ENCODE measurements around the gene TMEM254. TPM values are rescaled to one million over a fixed set of nuclear protein-coding genes. Genes with fewer than 3 reads are reported as not detected.
"Not testable (repeated sequence)": the region's sequence is repeated elsewhere in the genome, so short reads cannot be mapped to it uniquely, and the experiment has no call there.

TMEM254 gene
- total RNA-seq, 1 experiment from 2014 or later, result 36.9 TPM

GRCh38 chr10:80132299-80133139 is 54.1 kb downstream of the TMEM254 start, which contains the start of gene PLAC9:
Gene PLAC9, plus strand, starts transcription at chr10:80132730. Its CDS starts 33 bp downstream, at chr10:80132763.
- Histone ChIP-seq H3K9me2 (replicated peaks; ENCODE audit: insufficient read depth, low read length) (no peaks in the 10 kb centered on the region), H3K9me3 (ENCODE audit: low read length) (no peaks in the 10 kb centered on the region), H3K79me2 (ENCODE audit: low read length) (no peaks in the 10 kb centered on the region), H3K27ac (ENCODE audit: low read length) (no peak within 1 kb of the TSS), H3K4me1 (ENCODE audit: low read length) (no peaks in the 10 kb centered on the region), H3K4me2 (ENCODE audit: low read depth, low read length, poor library complexity, severe bottlenecking) (no peak within 1 kb of the TSS), H3K4me3 (ENCODE audit: low read length) (no peak within 1 kb of the TSS), H3K9ac (ENCODE audit: low read length) (no peak within 1 kb of the TSS), H3K36me3 (ENCODE audit: insufficient read depth, low read length) (no peaks in the 10 kb centered on the region), H3K27me3 (ENCODE audit: low read length) (no peaks in the 10 kb centered on the region), H4K20me1 (ENCODE audit: insufficient read depth, low read depth, low read length) (no peaks in the 10 kb centered on the region), H2AFZ (ENCODE audit: low read length) (no peak within 1 kb of the TSS)
- no peak for DNase-seq

GRCh38 chr10:80133206-80133605 is 54.7 kb downstream of the TMEM254 start:
- H3K4me3 ChIP-seq (ENCODE audit: low read length), result no peak overlapping the region
- H3K9ac ChIP-seq (ENCODE audit: low read length), result no peak overlapping the region
- no peaks in the 10 kb centered on the region for H3K79me2 ChIP-seq (ENCODE audit: low read length)
- no peaks in the 10 kb centered on the region for H3K36me3 ChIP-seq (ENCODE audit: insufficient read depth, low read length)
- H3K4me1 ChIP-seq (ENCODE audit: low read length), result no peaks in the 10 kb centered on the region
- no peaks in the 10 kb centered on the region for H3K9me2 ChIP-seq (replicated peaks; ENCODE audit: insufficient read depth, low read length)
- no peaks in the 10 kb centered on the region for H3K27me3 ChIP-seq (ENCODE audit: low read length)
- H3K9me3 ChIP-seq (ENCODE audit: low read length), result no peaks in the 10 kb centered on the region
- DNase-seq, result no peak
- no peak overlapping the region for H3K4me2 ChIP-seq (ENCODE audit: low read depth, low read length, poor library complexity, severe bottlenecking)
- no peaks in the 10 kb centered on the region for H4K20me1 ChIP-seq (ENCODE audit: insufficient read depth, low read depth, low read length)
- H2AFZ ChIP-seq (ENCODE audit: low read length), result no peak overlapping the region
- H3K27ac ChIP-seq (ENCODE audit: low read length), result no peak overlapping the region

GRCh38 chr10:80133687-80134086 is 55.2 kb downstream of the TMEM254 start:
- H4K20me1 ChIP-seq (ENCODE audit: insufficient read depth, low read depth, low read length); H3K79me2 ChIP-seq (ENCODE audit: low read length); H3K36me3 ChIP-seq (ENCODE audit: insufficient read depth, low read length); H2AFZ ChIP-seq (ENCODE audit: low read length); H3K27ac ChIP-seq (ENCODE audit: low read length); H3K4me3 ChIP-seq (ENCODE audit: low read length); H3K4me1 ChIP-seq (ENCODE audit: low read length); H3K9ac ChIP-seq (ENCODE audit: low read length); H3K9me2 ChIP-seq (replicated peaks; ENCODE audit: insufficient read depth, low read length); H3K27me3 ChIP-seq (ENCODE audit: low read length); DNase-seq; H3K9me3 ChIP-seq (ENCODE audit: low read length); H3K4me2 ChIP-seq (ENCODE audit: low read depth, low read length, poor library complexity, severe bottlenecking): not testable (repeated sequence)

- no peak for DNase-seq
- Histone ChIP-seq H3K79me2 (ENCODE audit: low read length) (no peaks in the 10 kb centered on the region), H3K9ac (ENCODE audit: low read length) (no peak overlapping the region), H3K4me2 (ENCODE audit: low read depth, low read length, poor library complexity, severe bottlenecking) (no peak overlapping the region), H3K4me3 (ENCODE audit: low read length) (no peak overlapping the region), H4K20me1 (ENCODE audit: insufficient read depth, low read depth, low read length) (no peaks in the 10 kb centered on the region), H3K36me3 (ENCODE audit: insufficient read depth, low read length) (no peaks in the 10 kb centered on the region), H3K9me3 (ENCODE audit: low read length) (no peaks in the 10 kb centered on the region), H3K4me1 (ENCODE audit: low read length) (no peaks in the 10 kb centered on the region), H2AFZ (ENCODE audit: low read length) (no peak overlapping the region), H3K9me2 (replicated peaks; ENCODE audit: insufficient read depth, low read length) (no peaks in the 10 kb centered on the region), H3K27ac (ENCODE audit: low read length) (no peak overlapping the region), H3K27me3 (ENCODE audit: low read length) (no peaks in the 10 kb centered on the region)
Measured at GRCh38 chr10:80136134-80136571, 57.7 kb downstream of the TMEM254 start.

GRCh38 chr10:80137031-80137862 is 58.8 kb downstream of the TMEM254 start:
- no peaks in the 10 kb centered on the region for H3K4me1 ChIP-seq (ENCODE audit: low read length)
- H3K9me2 ChIP-seq (replicated peaks; ENCODE audit: insufficient read depth, low read length), result no peaks in the 10 kb centered on the region
- no peaks in the 10 kb centered on the region for H3K9me3 ChIP-seq (ENCODE audit: low read length)

DNA sequence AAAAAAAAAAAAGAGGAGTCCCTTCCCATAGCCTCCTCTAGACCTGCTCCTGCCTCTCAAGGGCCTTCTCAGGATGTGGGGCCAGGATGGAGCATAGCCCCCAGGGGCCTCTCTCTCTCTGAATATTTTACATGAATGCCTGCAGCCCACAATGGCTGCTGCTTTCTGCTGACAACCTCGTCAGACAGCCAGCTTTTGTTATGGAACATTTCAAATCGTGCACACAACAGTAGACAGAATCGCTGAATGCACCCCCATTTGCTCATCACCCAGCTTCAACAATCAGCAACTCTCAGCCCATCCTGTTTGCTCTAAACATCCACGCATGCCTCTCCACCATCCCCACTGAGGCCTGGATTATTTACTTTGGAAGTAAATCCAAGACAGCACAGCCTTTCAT is 59.5 kb downstream of the TMEM254 start:
- Histone ChIP-seq H3K27me3 (ENCODE audit: low read length) (no peaks in the 10 kb centered on the region), H3K4me2 (ENCODE audit: low read depth, low read length, poor library complexity, severe bottlenecking) (no peak overlapping the region)
- no peak for DNase-seq

More at GRCh38 chr10:80137031-80137862, 58.8 kb downstream of the TMEM254 start:
- Histone ChIP-seq H3K4me2 (ENCODE audit: low read depth, low read length, poor library complexity, severe bottlenecking) (no peak overlapping the region), H3K36me3 (ENCODE audit: insufficient read depth, low read length) (no peaks in the 10 kb centered on the region), H3K79me2 (ENCODE audit: low read length) (no peaks in the 10 kb centered on the region), H3K9ac (ENCODE audit: low read length) (no peak overlapping the region), H3K4me3 (ENCODE audit: low read length) (no peak overlapping the region), H3K27me3 (ENCODE audit: low read length) (no peaks in the 10 kb centered on the region), H2AFZ (ENCODE audit: low read length) (no peak overlapping the region), H3K27ac (ENCODE audit: low read length) (no peak overlapping the region), H4K20me1 (ENCODE audit: insufficient read depth, low read depth, low read length) (no peaks in the 10 kb centered on the region)
- DNase-seq, result no peak

DNA sequence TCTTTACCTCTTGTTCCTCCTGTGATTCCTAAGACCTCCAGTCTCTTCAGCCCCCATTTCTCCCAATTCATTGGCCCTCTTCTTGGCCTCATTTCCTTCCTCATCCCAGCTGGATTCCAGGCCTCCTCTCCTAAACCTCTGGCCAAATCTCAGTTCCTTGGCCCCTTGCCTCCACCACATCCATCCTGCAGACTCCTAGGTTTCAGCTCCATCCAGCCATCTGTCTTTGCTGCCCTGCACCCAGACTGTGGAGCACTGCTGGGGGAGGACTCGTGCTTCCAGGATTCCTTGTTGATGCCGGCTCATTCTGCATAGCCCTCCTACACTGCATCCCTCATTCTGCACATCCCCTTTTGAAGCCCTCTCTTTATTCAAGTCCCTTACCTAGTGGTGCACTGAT is 60.8 kb downstream of the TMEM254 start:
- Histone ChIP-seq H3K79me2 (ENCODE audit: low read length) (no peaks in the 10 kb centered on the region), H3K4me2 (ENCODE audit: low read depth, low read length, poor library complexity, severe bottlenecking) (no peak overlapping the region), H3K27ac (ENCODE audit: low read length) (no peak overlapping the region), H3K4me3 (ENCODE audit: low read length) (no peak overlapping the region), H4K20me1 (ENCODE audit: insufficient read depth, low read depth, low read length) (no peaks in the 10 kb centered on the region), H3K4me1 (ENCODE audit: low read length) (no peaks in the 10 kb centered on the region), H3K9ac (ENCODE audit: low read length) (no peak overlapping the region), H3K36me3 (ENCODE audit: insufficient read depth, low read length) (no peaks in the 10 kb centered on the region), H3K9me2 (replicated peaks; ENCODE audit: insufficient read depth, low read length) (no peaks in the 10 kb centered on the region), H3K27me3 (ENCODE audit: low read length) (no peaks in the 10 kb centered on the region), H3K9me3 (ENCODE audit: low read length) (no peaks in the 10 kb centered on the region), H2AFZ (ENCODE audit: low read length) (no peak overlapping the region)
- DNase-seq, result no peak

More for the DNA sequence above, 59.5 kb downstream of the TMEM254 start:
- Histone ChIP-seq H3K9ac (ENCODE audit: low read length) (no peak overlapping the region), H3K36me3 (ENCODE audit: insufficient read depth, low read length) (no peaks in the 10 kb centered on the region), H3K9me3 (ENCODE audit: low read length) (no peaks in the 10 kb centered on the region), H3K9me2 (replicated peaks; ENCODE audit: insufficient read depth, low read length) (no peaks in the 10 kb centered on the region), H2AFZ (ENCODE audit: low read length) (no peak overlapping the region), H3K4me1 (ENCODE audit: low read length) (no peaks in the 10 kb centered on the region), H3K27ac (ENCODE audit: low read length) (no peak overlapping the region), H4K20me1 (ENCODE audit: insufficient read depth, low read depth, low read length) (no peaks in the 10 kb centered on the region), H3K79me2 (ENCODE audit: low read length) (no peaks in the 10 kb centered on the region), H3K4me3 (ENCODE audit: low read length) (no peak overlapping the region)

GRCh38 chr10:80140251-80140650 is 61.8 kb downstream of the TMEM254 start:
- no peaks in the 10 kb centered on the region for H3K9me3 ChIP-seq (ENCODE audit: low read length)
- no peak overlapping the region for H3K9ac ChIP-seq (ENCODE audit: low read length)
- no peaks in the 10 kb centered on the region for H3K36me3 ChIP-seq (ENCODE audit: insufficient read depth, low read length)
- H3K4me3 ChIP-seq (ENCODE audit: low read length), result no peak overlapping the region
- no peaks in the 10 kb centered on the region for H3K4me1 ChIP-seq (ENCODE audit: low read length)
- H2AFZ ChIP-seq (ENCODE audit: low read length), result no peak overlapping the region
- H4K20me1 ChIP-seq (ENCODE audit: insufficient read depth, low read depth, low read length), result no peaks in the 10 kb centered on the region
- H3K4me2 ChIP-seq (ENCODE audit: low read depth, low read length, poor library complexity, severe bottlenecking), result no peak overlapping the region
- H3K27me3 ChIP-seq (ENCODE audit: low read length), result no peaks in the 10 kb centered on the region
- no peaks in the 10 kb centered on the region for H3K79me2 ChIP-seq (ENCODE audit: low read length)
- no peak for DNase-seq
- H3K9me2 ChIP-seq (replicated peaks; ENCODE audit: insufficient read depth, low read length), result no peaks in the 10 kb centered on the region
- H3K27ac ChIP-seq (ENCODE audit: low read length), result no peak overlapping the region

All from Karpas-422 (cell line).